ENCODE results near the gene SEC14L1.

DNA sequence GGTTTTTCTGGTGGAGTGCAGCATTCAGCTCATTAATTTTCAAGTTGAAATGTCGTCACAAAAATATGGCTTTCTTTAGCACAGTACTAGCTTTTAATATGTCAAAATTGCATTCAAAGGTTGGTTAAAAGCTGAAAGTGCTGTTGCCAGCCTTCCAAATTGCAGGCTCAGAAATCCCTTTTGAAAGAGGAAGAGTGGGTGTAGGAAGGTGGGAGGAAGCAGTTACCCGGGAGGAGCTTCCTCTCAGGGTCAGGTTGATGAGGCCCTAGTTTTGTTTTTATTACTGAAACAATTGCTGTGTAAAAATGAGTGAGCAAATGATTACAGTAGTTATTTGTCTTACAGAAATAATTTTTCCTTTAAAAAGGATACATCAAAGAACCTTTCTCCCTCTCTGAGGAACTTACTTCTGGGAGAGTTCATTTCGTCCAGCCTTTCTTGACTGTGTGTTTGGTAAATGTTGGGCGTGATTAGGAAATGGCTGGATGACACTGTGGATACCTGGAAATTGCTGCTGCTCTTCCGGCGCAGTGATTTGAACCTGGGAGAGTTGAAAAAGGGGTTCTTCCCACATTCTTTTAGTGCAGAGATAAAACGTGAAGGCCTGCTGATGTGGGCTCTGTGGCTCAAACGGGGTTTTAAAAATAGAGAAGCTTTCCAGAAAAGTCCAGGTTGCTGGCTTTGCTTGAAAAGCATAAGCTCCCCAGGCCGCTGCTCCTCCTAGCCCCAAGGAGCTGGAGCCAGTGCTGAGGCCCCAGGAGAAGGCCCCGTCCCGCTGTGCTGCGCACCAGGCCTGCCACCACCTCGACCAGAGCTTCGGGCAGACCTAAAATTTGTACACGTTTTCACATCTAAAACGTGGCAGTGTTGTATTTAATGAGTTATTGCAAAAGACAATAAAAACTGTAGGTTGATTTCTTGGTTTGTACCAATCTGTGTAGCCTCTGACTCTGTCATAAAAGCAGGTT, 41.7 kb downstream of the SEC14L1 start:
- TF ChIP-seq CTCF (IDR thresholded peaks at IDR 0.05) (no peak), POLR2A (IDR thresholded peaks at IDR 0.05) (no peak)
